Mononuclear cell (primary cell): ENCODE results near the gene LCA5L. TPM values are rescaled to one million over a fixed set of nuclear protein-coding genes. Genes with fewer than 3 reads are reported as not detected.
"Not testable (repeated sequence)": the region's sequence is repeated elsewhere in the genome, so short reads cannot be mapped to it uniquely, and the experiment has no call there.

Source experiments
- H3K27me3 ChIP-seq: 2 replicates; pipeline ENCODE4 v1.6.0; 2011; ENCODE audit warnings: low read length, control low read depth; ENCODE audit not compliant: insufficient read depth
- H3K4me1 ChIP-seq: 2 replicates; pipeline ENCODE4 v1.5.1; 2011; ENCODE audit warnings: mild to moderate bottlenecking, low read length, control low read depth; ENCODE audit not compliant: insufficient read depth
- H3K4me3 ChIP-seq: 2 replicates; pipeline ENCODE4 v1.5.1; 2011; ENCODE audit warnings: mild to moderate bottlenecking, low read length, moderate library complexity
- H3K9me3 ChIP-seq: 2 replicates; pipeline ENCODE4 v1.5.1; 2011; ENCODE audit warnings: low read depth, mild to moderate bottlenecking, control low read depth, low read length
- total RNA-seq: library from RNA; depleted of rRNA; stranded (reverse); fragments of >200 nt; gene quantifications from one replicate; pipeline ENCODE4 v1.2.3, GENCODE V29; 2012

Gene LCA5L
- total RNA-seq, 1 donor, result not detected

GRCh38 chr21:39385299-39386145 lies 60.1 kb downstream of the LCA5L start:
- peaks cover 36% of the 10 kb centered on the region for H3K4me1 ChIP-seq
- H3K4me3 ChIP-seq, result no peak overlapping the region

GRCh38 chr21:39384674-39385298 lies 60.8 kb downstream of the LCA5L start:
- H3K4me1 ChIP-seq, result peaks cover 36% of the 10 kb centered on the region
- H3K27me3 ChIP-seq, result no peaks in the 10 kb centered on the region
- no peaks in the 10 kb centered on the region for H3K9me3 ChIP-seq
- H3K4me3 ChIP-seq, result no peak overlapping the region

More at GRCh38 chr21:39385299-39386145, 60.1 kb downstream of the LCA5L start:
- Histone ChIP-seq H3K9me3 (no peaks in the 10 kb centered on the region), H3K27me3 (no peaks in the 10 kb centered on the region)

GRCh38 chr21:39382096-39382495 lies 63.5 kb downstream of the LCA5L start:
- H3K27me3 ChIP-seq, H3K9me3 ChIP-seq, H3K4me3 ChIP-seq: not testable (repeated sequence)
- H3K4me1 ChIP-seq, result peaks cover 20% of the 10 kb centered on the region

- Histone ChIP-seq H3K27me3 (no peaks in the 10 kb centered on the region), H3K4me3 (peak overlapping the region; percentile 82), H3K9me3 (no peaks in the 10 kb centered on the region), H3K4me1 (peaks cover 9% of the 10 kb centered on the region)
These were observed 64.6 kb downstream of the LCA5L start for GRCh38 chr21:39381009-39381408.

GRCh38 chr21:39379986-39380891 lies 65.3 kb downstream of the LCA5L start:
- Histone ChIP-seq H3K4me3 (peak overlapping the region; percentile 82), H3K27me3 (no peaks in the 10 kb centered on the region), H3K4me1 (peaks cover 8% of the 10 kb centered on the region), H3K9me3 (no peaks in the 10 kb centered on the region)

GRCh38 chr21:39377444-39378050 lies 68.0 kb downstream of the LCA5L start:
- no peaks in the 10 kb centered on the region for H3K9me3 ChIP-seq
- peaks cover 14% of the 10 kb centered on the region for H3K4me1 ChIP-seq
- no peak overlapping the region for H3K4me3 ChIP-seq
- no peaks in the 10 kb centered on the region for H3K27me3 ChIP-seq

- Histone ChIP-seq H3K9me3 (no peaks in the 10 kb centered on the region), H3K4me1 (peaks cover 16% of the 10 kb centered on the region), H3K4me3 (no peak overlapping the region), H3K27me3 (no peaks in the 10 kb centered on the region)
These were observed 70.1 kb downstream of the LCA5L start for GRCh38 chr21:39375446-39375845.

GRCh38 chr21:39374046-39374445 lies 71.5 kb downstream of the LCA5L start:
- H3K4me3 ChIP-seq, result no peak overlapping the region
- peaks cover 24% of the 10 kb centered on the region for H3K4me1 ChIP-seq
- H3K27me3 ChIP-seq, result no peaks in the 10 kb centered on the region
- no peaks in the 10 kb centered on the region for H3K9me3 ChIP-seq

- Histone ChIP-seq H3K9me3 (no peaks in the 10 kb centered on the region), H3K4me1 (peaks cover 24% of the 10 kb centered on the region), H3K4me3 (no peak overlapping the region), H3K27me3 (no peaks in the 10 kb centered on the region)
These were observed 71.9 kb downstream of the LCA5L start for GRCh38 chr21:39373634-39374033.

GRCh38 chr21:39369896-39370288 lies 75.7 kb downstream of the LCA5L start:
- H3K9me3 ChIP-seq, H3K4me3 ChIP-seq, H3K27me3 ChIP-seq: not testable (repeated sequence)
- peaks cover 24% of the 10 kb centered on the region for H3K4me1 ChIP-seq

GRCh38 chr21:39367783-39368182 lies 77.8 kb downstream of the LCA5L start:
- Histone ChIP-seq H3K27me3 (no peaks in the 10 kb centered on the region), H3K9me3 (no peaks in the 10 kb centered on the region), H3K4me1 (peaks cover 18% of the 10 kb centered on the region), H3K4me3 (no peak overlapping the region)

GRCh38 chr21:39366563-39366962 lies 79.0 kb downstream of the LCA5L start:
- H3K4me3 ChIP-seq, result no peak overlapping the region
- no peaks in the 10 kb centered on the region for H3K27me3 ChIP-seq
- H3K9me3 ChIP-seq, result no peaks in the 10 kb centered on the region
- peaks cover 27% of the 10 kb centered on the region for H3K4me1 ChIP-seq

- no peak overlapping the region for H3K4me3 ChIP-seq
- H3K27me3 ChIP-seq, result no peaks in the 10 kb centered on the region
- H3K9me3 ChIP-seq, result no peaks in the 10 kb centered on the region
- peaks cover 13% of the 10 kb centered on the region for H3K4me1 ChIP-seq
These were observed 80.6 kb downstream of the LCA5L start for GRCh38 chr21:39364949-39365348.

- Histone ChIP-seq H3K27me3 (no peaks in the 10 kb centered on the region), H3K4me3 (no peak overlapping the region), H3K4me1 (peaks cover 10% of the 10 kb centered on the region), H3K9me3 (no peaks in the 10 kb centered on the region)
These were observed 81.7 kb downstream of the LCA5L start for GRCh38 chr21:39363607-39364555.
